Right lobe of liver (tissue), 6 donors: ENCODE data around the gene GLIS2. TPM values are rescaled to one million over a fixed set of nuclear protein-coding genes. Genes with fewer than 3 reads are reported as not detected.

Source experiments
- ATAC-seq, 4 donors: fragments of 200-7000 bp; cut with Tn5 transposase; one replicate each; pipeline ENCODE4 v1.9.1; 2020; ENCODE audit warnings: mild to moderate bottlenecking in 4 of 4, moderate library complexity in 4 of 4
- DNase-seq, 3 donors: peaks; one replicate each; pipeline ENCODE4 v3.0.0-alpha.2; 2020
- H3K27ac ChIP-seq, 3 donors: fragments of 200-600 bp; one replicate each; pipeline ENCODE4 v1.8.0; 2022
- H3K27me3 ChIP-seq, 2 donors: fragments of 200-600 bp; one replicate each; pipeline ENCODE4 v1.8.0; 2022
- H3K36me3 ChIP-seq, 4 donors: fragments of 200-600 bp; sonication (generic) in 1 of 4; one replicate each; pipeline versions ENCODE4 v1.5.1 to v1.8.0; 2017 to 2022; ENCODE audit warnings: control low read depth in 1 of 4
- H3K4me1 ChIP-seq, 4 donors: fragments of 200-600 bp; sonication (generic) in 1 of 4; one replicate each; pipeline versions ENCODE4 v1.5.1 to v1.8.0; 2017 to 2022; ENCODE audit warnings: control low read depth in 1 of 4
- H3K4me3 ChIP-seq, 3 donors: fragments of 200-600 bp; one replicate each; pipeline ENCODE4 v1.8.0; 2022
- H3K9me3 ChIP-seq, 4 donors: fragments of 200-600 bp; sonication (generic) in 1 of 4; one replicate each; pipeline versions ENCODE4 v1.5.1 to v1.8.0; 2017 to 2022; ENCODE audit warnings: control low read depth in 1 of 4
- CTCF ChIP-seq, 4 donors: fragments of 200-600 bp in 3 of 4; fragments of 450-650 bp in 1 of 4; IDR thresholded peaks; one replicate each; pipeline versions ENCODE4 v1.5.1 to v1.8.0; 2016 to 2022; ENCODE audit warnings: antibody characterized with exemption in 4 of 4, mild to moderate bottlenecking in 2 of 4
- POLR2A ChIP-seq: fragments of 450-650 bp; IDR thresholded peaks from one replicate; pipeline ENCODE4 v1.6.1; 2017; ENCODE audit warnings: antibody characterized with exemption, mild to moderate bottlenecking
- WGBS: methylation state at CpG from one replicate; pipeline ENCODE4 v1.1.6; 2018; ENCODE audit warnings: low coverage, low lambda C conversion rate; ENCODE audit not compliant: insufficient coverage; ENCODE audit errors: missing lambda C conversion rate; 5-methylcytosine and 5-hydroxymethylcytosine counted together
- intact Hi-C, 2 donors: fragments of 100-400 bp; cut with DNase I; formaldehyde crosslinking; loops; one replicate each; pipeline versions ENCODE4 v1.11.2 to v1.14.1; 2022
- total RNA-seq, 6 experiments: library from RNA; depleted of rRNA in 2 of 6; stranded (reverse); fragments of >200 nt in 2 of 6; fragmentation: NEBNext Ultra II Directional in 3 of 6; extraction: Animal tissue kit (Norgen Biotek cat#: 25700) in 3 of 6; gene quantifications; one replicate each; pipeline versions ENCODE4 v1.1.0 to v1.2.4, GENCODE V29; 2016 to 2023
- donor health status: DM: no; HTN: yes; CAD: no.
- donor health status: DM: no; HTN: no; CAD: no.
- donor health status: DM: no; HTN: no; CAD: no.
- donor health status: DM: no; HTN: yes; CAD: no.
- donor health status: DM: no; HTN: yes; CAD: no.

Gene GLIS2
- total RNA-seq, 6 experiments from 2014 or later, result 0.79 to 2.6 (median 1.4) TPM

GRCh38 chr16:4381935-4382794, 66.3 kb downstream of the GLIS2 start:
- peaks cover 0 to 40% (median 6%) of the 10 kb centered on the region in 4 donors for H3K4me1 ChIP-seq
- no peaks in the 10 kb centered on the region for H3K27me3 ChIP-seq
- WGBS, result 98% methylated on average over 7 of the region's 55 CpGs
- peaks cover 0 to 26% (median 9%) of the 10 kb centered on the region in 4 donors for H3K36me3 ChIP-seq
- DNase-seq (no peak), ATAC-seq (no peak)
- no peak overlapping the region for H3K4me3 ChIP-seq
- no peak for TF ChIP-seq POLR2A
- no peak for TF ChIP-seq CTCF (IDR thresholded peaks at IDR 0.05)
- no peaks in the 10 kb centered on the region for H3K9me3 ChIP-seq
- intact Hi-C loops, result no loop called here
- H3K27ac ChIP-seq, result no peak overlapping the region

- TF ChIP-seq CTCF (IDR thresholded peaks at IDR 0.05) (no peak), POLR2A (no peak)
- H3K4me3 ChIP-seq, result no peak overlapping the region
- peaks cover 0 to 34% (median 3%) of the 10 kb centered on the region in 4 donors for H3K4me1 ChIP-seq
- DNase-seq (no peak), ATAC-seq (no peak)
- intact Hi-C loops, result no loop called here
- peaks cover 0 to 26% (median 9%) of the 10 kb centered on the region in 4 donors for H3K36me3 ChIP-seq
- whole genome bisulfite sequencing, result 89% methylated on average over 12 of the region's 21 CpGs
- no peaks in the 10 kb centered on the region for H3K9me3 ChIP-seq
- H3K27ac ChIP-seq, result no peak overlapping the region
- H3K27me3 ChIP-seq, result no peaks in the 10 kb centered on the region
Measured at GRCh38 chr16:4382795-4383357, 67.0 kb downstream of the GLIS2 start.

- TF ChIP-seq POLR2A, result no peak
- DNase-seq (no peak), ATAC-seq (no peak)
- Histone ChIP-seq H3K36me3 (peaks cover 0 to 26% (median 9%) of the 10 kb centered on the region in 4 donors), H3K9me3 (no peaks in the 10 kb centered on the region), H3K4me1 (peaks cover 0 to 27% (median 0%) of the 10 kb centered on the region in 4 donors), H3K27ac (no peak overlapping the region), H3K27me3 (no peaks in the 10 kb centered on the region), H3K4me3 (no peak overlapping the region)
- WGBS, result 94% methylated on average over 6 of the region's 12 CpGs
- intact Hi-C loops, result no loop called here
Measured at GRCh38 chr16:4383591-4384444, 68.0 kb downstream of the GLIS2 start.

GRCh38 chr16:4384509-4384942, 68.7 kb downstream of the GLIS2 start:
- peak in 2 of 4 donors; percentile 3 to 4 for ATAC-seq
- no peaks in the 10 kb centered on the region for H3K9me3 ChIP-seq
- intact Hi-C loops, result no loop called here
- H3K27me3 ChIP-seq, result no peaks in the 10 kb centered on the region
- no peak overlapping the region for H3K4me3 ChIP-seq
- H3K27ac ChIP-seq, result no peak overlapping the region
- peaks cover 0 to 26% (median 9%) of the 10 kb centered on the region in 4 donors for H3K36me3 ChIP-seq
- peaks cover 0 to 19% (median 0%) of the 10 kb centered on the region in 4 donors for H3K4me1 ChIP-seq
- 48% methylated on average over 7 of the region's 20 CpGs for WGBS
- no peak for TF ChIP-seq POLR2A
- TF ChIP-seq CTCF (IDR thresholded peaks at IDR 0.05), result no peak
- peak in 1 of 3 donors; percentile 36 for DNase-seq
